ENCODE measurements around the gene CROCC2. TPM values are rescaled to one million over a fixed set of nuclear protein-coding genes. Genes with fewer than 3 reads are reported as not detected.
"Not testable (repeated sequence)": the region's sequence is repeated elsewhere in the genome, so short reads cannot be mapped to it uniquely, and the experiment has no call there.

CROCC2 gene
- total RNA-seq, 4 donors from 2014 or later: not detected

DNA sequence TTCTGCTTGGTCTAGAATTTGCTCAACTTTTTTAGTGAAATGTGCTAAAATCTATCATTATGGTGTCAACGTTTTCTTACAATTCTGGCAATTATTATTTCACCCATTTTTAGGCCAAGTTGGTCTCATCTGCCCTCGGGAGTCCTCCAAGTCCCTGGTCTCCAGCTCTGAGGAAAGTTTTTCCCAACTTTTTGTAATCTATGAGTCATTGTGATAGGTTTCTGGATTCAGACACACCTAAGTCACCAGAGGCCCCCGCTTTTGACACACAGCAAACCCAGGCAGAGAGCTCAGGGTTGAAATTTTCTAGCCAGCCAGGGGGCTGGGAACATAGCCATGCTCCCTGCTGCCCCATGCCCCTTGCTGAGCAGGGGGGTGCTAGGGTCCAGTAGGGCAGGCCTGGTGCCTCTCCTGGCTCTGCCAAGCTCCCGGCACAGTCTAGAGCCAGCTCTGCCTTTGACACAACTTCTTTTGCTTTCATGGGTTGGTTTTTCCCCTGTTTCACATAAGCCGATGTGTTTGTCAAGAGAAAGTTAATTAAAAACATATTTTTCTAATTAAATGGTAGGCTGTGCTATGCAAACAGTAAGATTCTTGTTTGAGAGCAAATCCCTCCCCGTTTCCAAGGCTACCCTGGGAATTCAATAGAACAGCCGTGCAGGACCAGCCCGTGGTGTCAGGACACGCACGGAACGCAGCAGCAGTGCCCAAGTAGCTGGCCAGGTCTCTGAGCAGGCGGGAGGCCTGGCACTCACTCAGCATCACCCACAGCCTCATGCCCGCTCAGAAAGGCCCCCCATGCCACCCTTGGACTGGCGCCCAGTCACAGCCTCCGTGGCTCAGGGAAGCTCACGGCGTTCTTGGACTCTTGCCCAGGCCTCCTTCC is 66.7 kb downstream of the CROCC2 start:
- in situ Hi-C loops (cut with MboI; ENCODE audit: low pct_ligation_motif_present in 1 of 4, low pct_unique_long_range_greater_than_20kb in 1 of 4, low sequenced_read_pairs in 3 of 4) (no loop called here), intact Hi-C loops (cut with DNase I; ENCODE audit: low total_unique reads) (no loop called here)
- H3K27me3 ChIP-seq: peaks cover 34% of the 10 kb centered on the region
- H3K9me3 ChIP-seq: no peaks in the 10 kb centered on the region
- no peak for DNase-seq
- 58 to 77% methylated on average over 8 to 17 of the region's 17 CpGs for WGBS, 2 donors (ENCODE audit: low coverage in 1 of 2)
- H3K36me3 ChIP-seq: no peaks in the 10 kb centered on the region
- TF ChIP-seq POLR2AphosphoS5 (IDR thresholded peaks at IDR 0.05) (no peak), EP300 (IDR thresholded peaks at IDR 0.05; ENCODE audit: low read depth) (no peak), POLR2A (IDR thresholded peaks at IDR 0.05) (no peak)
- TF ChIP-seq, protein P1, sequence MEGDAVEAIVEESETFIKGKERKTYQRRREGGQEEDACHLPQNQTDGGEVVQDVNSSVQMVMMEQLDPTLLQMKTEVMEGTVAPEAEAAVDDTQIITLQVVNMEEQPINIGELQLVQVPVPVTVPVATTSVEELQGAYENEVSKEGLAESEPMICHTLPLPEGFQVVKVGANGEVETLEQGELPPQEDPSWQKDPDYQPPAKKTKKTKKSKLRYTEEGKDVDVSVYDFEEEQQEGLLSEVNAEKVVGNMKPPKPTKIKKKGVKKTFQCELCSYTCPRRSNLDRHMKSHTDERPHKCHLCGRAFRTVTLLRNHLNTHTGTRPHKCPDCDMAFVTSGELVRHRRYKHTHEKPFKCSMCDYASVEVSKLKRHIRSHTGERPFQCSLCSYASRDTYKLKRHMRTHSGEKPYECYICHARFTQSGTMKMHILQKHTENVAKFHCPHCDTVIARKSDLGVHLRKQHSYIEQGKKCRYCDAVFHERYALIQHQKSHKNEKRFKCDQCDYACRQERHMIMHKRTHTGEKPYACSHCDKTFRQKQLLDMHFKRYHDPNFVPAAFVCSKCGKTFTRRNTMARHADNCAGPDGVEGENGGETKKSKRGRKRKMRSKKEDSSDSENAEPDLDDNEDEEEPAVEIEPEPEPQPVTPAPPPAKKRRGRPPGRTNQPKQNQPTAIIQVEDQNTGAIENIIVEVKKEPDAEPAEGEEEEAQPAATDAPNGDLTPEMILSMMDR (IDR thresholded peaks at IDR 0.05): no peak
- no peak overlapping the region for H3K4me3 ChIP-seq
- H3K4me1 ChIP-seq: no peaks in the 10 kb centered on the region
- H3K27ac ChIP-seq: no peak overlapping the region

DNA sequence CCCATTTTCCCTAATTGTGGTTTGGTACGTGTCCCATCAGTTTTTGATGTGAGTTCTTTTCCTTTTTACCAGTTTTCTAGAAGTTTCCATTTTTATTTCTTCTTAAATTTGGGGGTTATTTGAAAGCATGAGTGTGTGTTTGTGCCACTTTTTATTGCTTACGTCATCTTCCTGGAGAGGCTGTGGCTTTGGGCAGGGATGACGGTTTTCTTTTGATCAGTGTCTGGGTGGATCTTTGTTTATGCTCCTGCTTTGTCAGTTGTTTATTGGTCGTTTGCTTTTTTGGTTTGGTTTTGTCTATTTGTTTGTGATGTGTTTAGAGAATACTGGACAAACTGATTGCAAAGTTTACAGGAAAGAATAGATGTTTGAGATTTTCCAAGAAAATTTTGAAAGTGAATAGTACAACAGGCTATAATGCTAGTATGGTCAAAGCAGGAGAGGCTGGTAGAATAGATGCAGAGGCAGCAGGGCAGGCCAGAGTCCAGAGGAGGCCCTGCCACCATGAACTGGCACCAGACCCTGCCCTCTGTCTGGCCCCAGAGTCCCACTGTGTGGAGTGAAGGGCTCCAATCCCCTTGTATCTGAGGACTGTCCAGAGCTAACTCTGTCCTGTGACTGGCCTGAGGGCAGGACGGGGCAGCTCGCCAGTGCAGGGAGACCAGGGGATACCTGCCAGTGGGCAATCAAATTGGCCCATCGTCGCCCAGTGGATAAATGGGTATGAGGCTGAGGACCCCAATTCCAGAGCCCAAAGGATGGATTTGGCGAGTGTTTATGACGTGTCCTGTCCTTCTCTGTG is 68.8 kb downstream of the CROCC2 start:
- H3K27me3 ChIP-seq: peaks cover 34% of the 10 kb centered on the region
- H3K36me3 ChIP-seq: no peaks in the 10 kb centered on the region
- no peak overlapping the region for H3K4me3 ChIP-seq
- no peak for DNase-seq
- no peak overlapping the region for H3K27ac ChIP-seq
- no peaks in the 10 kb centered on the region for H3K4me1 ChIP-seq
- intact Hi-C loops (cut with DNase I; ENCODE audit: low total_unique reads) (no loop called here), in situ Hi-C loops (cut with MboI; ENCODE audit: low pct_ligation_motif_present in 1 of 4, low pct_unique_long_range_greater_than_20kb in 1 of 4, low sequenced_read_pairs in 3 of 4) (no loop called here)
- TF ChIP-seq, protein P1 (IDR thresholded peaks at IDR 0.05): no peak
- TF ChIP-seq POLR2A (IDR thresholded peaks at IDR 0.05) (no peak), POLR2AphosphoS5 (IDR thresholded peaks at IDR 0.05) (no peak), EP300 (IDR thresholded peaks at IDR 0.05; ENCODE audit: low read depth) (no peak)
- no peaks in the 10 kb centered on the region for H3K9me3 ChIP-seq
- 16 to 55% methylated on average over 4 to 10 of the region's 10 CpGs for WGBS, 2 donors (ENCODE audit: low coverage in 1 of 2)

DNA sequence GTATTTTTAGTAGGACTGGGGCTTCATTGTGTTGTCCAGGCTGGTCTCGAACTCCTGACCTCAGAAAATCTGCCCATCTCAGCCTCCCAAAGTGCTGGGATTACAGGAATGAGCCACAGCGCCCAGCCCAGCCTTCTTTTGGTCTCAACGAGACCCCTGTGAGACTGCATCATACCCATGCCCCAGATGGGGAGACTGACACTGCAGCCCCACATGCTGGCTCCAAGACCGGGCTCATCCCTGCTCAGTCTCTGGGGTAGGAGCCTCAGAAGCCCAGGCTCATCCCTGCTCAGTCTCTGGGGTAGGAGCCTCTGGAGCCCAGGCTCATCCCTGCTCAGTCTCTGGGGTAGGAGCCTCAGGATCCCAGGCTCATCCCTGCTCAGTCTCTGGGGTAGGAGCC is 69.8 kb downstream of the CROCC2 start:
- H3K9me3 ChIP-seq; DNase-seq; H3K36me3 ChIP-seq; in situ Hi-C loops (cut with MboI; ENCODE audit: low pct_ligation_motif_present in 1 of 4, low pct_unique_long_range_greater_than_20kb in 1 of 4, low sequenced_read_pairs in 3 of 4); H3K27ac ChIP-seq; H3K4me1 ChIP-seq; H3K4me3 ChIP-seq; intact Hi-C loops (cut with DNase I; ENCODE audit: low total_unique reads): not testable (repeated sequence)
- 52 to 66% methylated on average over 2 to 4 of the region's 4 CpGs for WGBS, 2 donors (ENCODE audit: low coverage in 1 of 2)
- H3K27me3 ChIP-seq: peaks cover 34% of the 10 kb centered on the region

GRCh38 chr2:240981280-240981679 is 75.1 kb downstream of the CROCC2 start:
- no peak overlapping the region for H3K4me3 ChIP-seq
- no peak overlapping the region for H3K27ac ChIP-seq
- WGBS, 2 donors (ENCODE audit: low coverage in 1 of 2): 48 to 55% methylated on average over 2 to 4 of the region's 4 CpGs
- H3K9me3 ChIP-seq: no peaks in the 10 kb centered on the region
- peaks cover 22% of the 10 kb centered on the region for H3K27me3 ChIP-seq
- no peak for DNase-seq
- in situ Hi-C loops (cut with MboI; ENCODE audit: low pct_ligation_motif_present in 1 of 4, low pct_unique_long_range_greater_than_20kb in 1 of 4, low sequenced_read_pairs in 3 of 4) (no loop called here), intact Hi-C loops (cut with DNase I; ENCODE audit: low total_unique reads) (no loop called here)
- TF ChIP-seq, protein P1 (IDR thresholded peaks at IDR 0.05): no peak
- TF ChIP-seq POLR2AphosphoS5 (IDR thresholded peaks at IDR 0.05): no peak
- TF ChIP-seq EP300 (IDR thresholded peaks at IDR 0.05; ENCODE audit: low read depth): no peak
- TF ChIP-seq POLR2A (IDR thresholded peaks at IDR 0.05): no peak
- no peaks in the 10 kb centered on the region for H3K36me3 ChIP-seq
- peaks cover 0 to 11% (median 3%) of the 10 kb centered on the region in 4 donors for H3K4me1 ChIP-seq
